HG02588 (cell line): ENCODE results near the gene GNAS.
A peak's percentile ranks its signal among the peaks of the same experiment; 100 is the strongest.
"Not testable (repeated sequence)": the region's sequence is repeated elsewhere in the genome, so short reads cannot be mapped to it uniquely, and the experiment has no call there.

Source experiments
- ATAC-seq: cut with Tn5 transposase; IDR thresholded peaks from one replicate; pipeline ENCODE4 v1.9.1; 2021; ENCODE audit warnings: mild to moderate bottlenecking, moderate library complexity; ENCODE audit not compliant: unreplicated experiment

GNAS gene

GRCh38 chr20:58826271-58826670, 26.2 kb upstream of the GNAS start:
- no peak for ATAC-seq

GRCh38 chr20:58828136-58828535, 24.4 kb upstream of the GNAS start:
- no peak for ATAC-seq

GRCh38 chr20:58828804-58829203, 23.7 kb upstream of the GNAS start:
- ATAC-seq: not testable (repeated sequence)

GRCh38 chr20:58829531-58829941, 23.0 kb upstream of the GNAS start:
- ATAC-seq: no peak

- no peak for ATAC-seq
Observed at GRCh38 chr20:58832457-58832856, 20.1 kb upstream of the GNAS start.

GRCh38 chr20:58833921-58834320, 18.6 kb upstream of the GNAS start:
- ATAC-seq: no peak

- ATAC-seq: no peak
Observed at GRCh38 chr20:58835231-58835630, 17.3 kb upstream of the GNAS start.

GRCh38 chr20:58836616-58837204, 15.8 kb upstream of the GNAS start:
- no peak for ATAC-seq

- no peak for ATAC-seq
Observed at GRCh38 chr20:58837717-58838116, 14.8 kb upstream of the GNAS start.

GRCh38 chr20:58838174-58838573, 14.3 kb upstream of the GNAS start:
- no peak for ATAC-seq

- ATAC-seq: no peak
Observed at GRCh38 chr20:58839474-58839874, 13.0 kb upstream of the GNAS start.

GRCh38 chr20:58839991-58840747, 12.3 kb upstream of the GNAS start:
- no peak for ATAC-seq

- no peak for ATAC-seq
Observed at GRCh38 chr20:58840816-58841538, 11.5 kb upstream of the GNAS start.

GRCh38 chr20:58841539-58842264, 10.8 kb upstream of the GNAS start:
- no peak for ATAC-seq

- no peak for ATAC-seq
Observed at GRCh38 chr20:58842276-58842675, 10.2 kb upstream of the GNAS start.

- ATAC-seq: no peak
Observed at GRCh38 chr20:58843128-58843556, 9.4 kb upstream of the GNAS start.

GRCh38 chr20:58845706-58846105, 6.8 kb upstream of the GNAS start:
- no peak for ATAC-seq

- ATAC-seq: no peak
Observed at GRCh38 chr20:58847463-58847862, 5.1 kb upstream of the GNAS start.

- ATAC-seq: peak; percentile 78
Observed at GRCh38 chr20:58850693-58851174, 1.8 kb upstream of the GNAS start, which contains the start of gene GNAS-AS1. Gene GNAS-AS1 (minus strand): TSS chr20:58850902.

- ATAC-seq: no peak
Observed at GRCh38 chr20:58851221-58851968, 1.1 kb upstream of the GNAS start.
